Loucy (cell line): Measurements from ENCODE around the gene C8G.

Experiments
- H2AFZ ChIP-seq: fragments of 200-600 bp; sonication (generic); 2 replicates; pipeline ENCODE4 v1.6.0; 2016; ENCODE audit warnings: antibody characterized with exemption, mild to moderate bottlenecking, low read length, moderate library complexity
- H3F3A ChIP-seq: fragments of 200-600 bp; 2 replicates; pipeline ENCODE4 v1.6.0; 2016; ENCODE audit warnings: antibody characterized with exemption, low read depth, mild to moderate bottlenecking
- H3K27me3 ChIP-seq: fragments of 200-600 bp; sonication (generic); 2 replicates; pipeline ENCODE4 v1.6.1; 2014; ENCODE audit warnings: low read length, mild to moderate bottlenecking; ENCODE audit not compliant: insufficient read depth, poor library complexity, severe bottlenecking
- H3K36me3 ChIP-seq: fragments of 200-600 bp; sonication (generic); 2 replicates; pipeline ENCODE4 v1.6.1; 2016; ENCODE audit warnings: low read length; ENCODE audit not compliant: insufficient read depth
- H3K4me1 ChIP-seq: fragments of 200-600 bp; sonication (generic); 2 replicates; pipeline ENCODE4 v1.5.1; 2014; ENCODE audit warnings: low read length, mild to moderate bottlenecking; ENCODE audit not compliant: insufficient read depth, poor library complexity, severe bottlenecking
- H3K4me2 ChIP-seq: fragments of 200-600 bp; sonication (generic); 2 replicates; pipeline ENCODE4 v1.6.0; 2014; ENCODE audit warnings: antibody characterized with exemption, low read length, low read depth, mild to moderate bottlenecking; ENCODE audit not compliant: poor library complexity, severe bottlenecking
- H3K4me3 ChIP-seq: fragments of 200-600 bp; sonication (generic); 2 replicates; pipeline ENCODE4 v1.5.1; 2014; ENCODE audit warnings: low read length, mild to moderate bottlenecking, mixed read lengths; ENCODE audit not compliant: poor library complexity, severe bottlenecking
- H3K79me2 ChIP-seq: fragments of 200-600 bp; sonication (generic); 2 replicates; pipeline ENCODE4 v1.6.1; 2014; ENCODE audit warnings: low read length; ENCODE audit not compliant: insufficient read depth
- H3K9ac ChIP-seq: fragments of 200-600 bp; sonication (generic); 2 replicates; pipeline ENCODE4 v1.6.0; 2014; ENCODE audit warnings: mild to moderate bottlenecking, low read depth, low read length, moderate library complexity; ENCODE audit not compliant: poor library complexity, severe bottlenecking
- H3K9me2 ChIP-seq: fragments of 200-600 bp; sonication (generic); replicated peaks from 2 replicates; pipeline ENCODE4 v1.6.1; 2016; ENCODE audit warnings: low read depth, low read length, mixed read lengths
- H3K9me3 ChIP-seq: fragments of 200-600 bp; sonication (generic); 2 replicates; pipeline ENCODE4 v1.6.1; 2014; ENCODE audit warnings: mild to moderate bottlenecking, antibody characterized with exemption, low read length, low read depth; ENCODE audit not compliant: insufficient read depth
- H4K20me1 ChIP-seq: fragments of 200-600 bp; sonication (generic); 2 replicates; pipeline ENCODE4 v1.6.0; 2014; ENCODE audit warnings: antibody characterized with exemption, low read length, mild to moderate bottlenecking; ENCODE audit not compliant: insufficient read depth, poor library complexity, severe bottlenecking
- EZH2phosphoT487 ChIP-seq: fragments of 200-600 bp; IDR thresholded peaks from 2 replicates; pipeline ENCODE4 v1.6.1; 2018; ENCODE audit warnings: antibody characterized with exemption, mild to moderate bottlenecking, moderate library complexity, borderline replicate concordance
- TF ChIP-seq, protein P1 (sequence below): fragments of 200-600 bp; sonication (generic); conservative IDR thresholded peaks from 2 replicates; pipeline ENCODE4 v1.5.1; 2014; ENCODE audit warnings: mild to moderate bottlenecking, antibody characterized with exemption, low read length

C8G gene

DNA sequence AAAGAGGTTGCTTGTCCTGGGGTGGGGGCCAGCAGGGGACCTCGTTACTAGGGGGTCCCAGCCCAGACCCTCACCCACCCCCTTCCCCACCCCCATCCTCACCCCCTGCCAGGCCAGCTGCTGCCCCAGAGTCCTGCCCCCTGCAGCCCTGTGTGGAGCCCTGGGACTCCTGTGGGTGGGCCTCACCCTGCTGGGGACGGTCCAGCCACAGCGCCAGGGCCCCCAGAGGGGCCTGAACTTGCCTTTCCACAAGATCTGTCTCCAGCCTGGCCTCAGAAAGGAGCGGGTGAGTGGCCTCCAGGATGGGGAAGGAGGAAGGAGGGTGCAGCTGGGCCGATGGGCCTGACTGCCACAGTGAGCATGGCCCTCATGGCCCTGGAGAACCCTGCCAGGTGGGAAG, 24.7 kb downstream of the C8G start:
- H3K9me2 ChIP-seq, result no peaks in the 10 kb centered on the region
- H3K4me3 ChIP-seq, result no peak overlapping the region
- no peak overlapping the region for H2AFZ ChIP-seq
- H3K4me2 ChIP-seq, result no peak overlapping the region
- no peak overlapping the region for H3K9ac ChIP-seq
- no peaks in the 10 kb centered on the region for H3K9me3 ChIP-seq
- TF ChIP-seq, protein P1, sequence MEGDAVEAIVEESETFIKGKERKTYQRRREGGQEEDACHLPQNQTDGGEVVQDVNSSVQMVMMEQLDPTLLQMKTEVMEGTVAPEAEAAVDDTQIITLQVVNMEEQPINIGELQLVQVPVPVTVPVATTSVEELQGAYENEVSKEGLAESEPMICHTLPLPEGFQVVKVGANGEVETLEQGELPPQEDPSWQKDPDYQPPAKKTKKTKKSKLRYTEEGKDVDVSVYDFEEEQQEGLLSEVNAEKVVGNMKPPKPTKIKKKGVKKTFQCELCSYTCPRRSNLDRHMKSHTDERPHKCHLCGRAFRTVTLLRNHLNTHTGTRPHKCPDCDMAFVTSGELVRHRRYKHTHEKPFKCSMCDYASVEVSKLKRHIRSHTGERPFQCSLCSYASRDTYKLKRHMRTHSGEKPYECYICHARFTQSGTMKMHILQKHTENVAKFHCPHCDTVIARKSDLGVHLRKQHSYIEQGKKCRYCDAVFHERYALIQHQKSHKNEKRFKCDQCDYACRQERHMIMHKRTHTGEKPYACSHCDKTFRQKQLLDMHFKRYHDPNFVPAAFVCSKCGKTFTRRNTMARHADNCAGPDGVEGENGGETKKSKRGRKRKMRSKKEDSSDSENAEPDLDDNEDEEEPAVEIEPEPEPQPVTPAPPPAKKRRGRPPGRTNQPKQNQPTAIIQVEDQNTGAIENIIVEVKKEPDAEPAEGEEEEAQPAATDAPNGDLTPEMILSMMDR, result no peak
- TF ChIP-seq EZH2phosphoT487, result no peak
- H3K36me3 ChIP-seq, result no peaks in the 10 kb centered on the region
- H4K20me1 ChIP-seq, result no peaks in the 10 kb centered on the region
- peaks cover 9% of the 10 kb centered on the region for H3K4me1 ChIP-seq
- no peaks in the 10 kb centered on the region for H3F3A ChIP-seq
- no peaks in the 10 kb centered on the region for H3K79me2 ChIP-seq
- no peaks in the 10 kb centered on the region for H3K27me3 ChIP-seq

DNA sequence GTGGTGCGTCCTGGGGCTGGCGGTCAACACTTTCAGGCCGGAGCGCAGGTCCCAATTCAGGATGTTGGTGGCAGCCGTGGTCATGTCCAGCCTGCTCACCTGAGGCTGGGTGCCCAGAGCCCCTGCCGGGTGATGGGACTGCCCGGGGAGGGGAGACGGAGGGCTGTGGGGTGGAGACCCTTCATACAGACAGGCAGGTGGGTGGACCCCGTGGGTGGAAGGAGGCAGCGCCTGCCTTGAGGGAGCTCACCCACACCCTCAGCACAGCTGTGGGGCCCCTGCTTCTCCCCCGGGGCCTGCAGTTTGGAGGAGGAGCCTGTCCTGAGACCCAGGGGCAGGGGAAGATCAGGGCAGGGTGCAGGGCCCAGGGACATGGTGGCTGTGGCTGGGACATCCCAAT, 25.3 kb downstream of the C8G start:
- Histone ChIP-seq H2AFZ (no peak overlapping the region), H3K9me3 (no peaks in the 10 kb centered on the region), H3F3A (no peaks in the 10 kb centered on the region), H3K4me2 (no peak overlapping the region), H3K4me3 (no peak overlapping the region), H3K9ac (no peak overlapping the region), H3K9me2 (no peaks in the 10 kb centered on the region), H3K27me3 (no peaks in the 10 kb centered on the region), H3K4me1 (peaks cover 13% of the 10 kb centered on the region), H4K20me1 (no peaks in the 10 kb centered on the region), H3K79me2 (no peaks in the 10 kb centered on the region), H3K36me3 (no peaks in the 10 kb centered on the region)
- no peak for TF ChIP-seq EZH2phosphoT487
- TF ChIP-seq, protein P1, result no peak

DNA sequence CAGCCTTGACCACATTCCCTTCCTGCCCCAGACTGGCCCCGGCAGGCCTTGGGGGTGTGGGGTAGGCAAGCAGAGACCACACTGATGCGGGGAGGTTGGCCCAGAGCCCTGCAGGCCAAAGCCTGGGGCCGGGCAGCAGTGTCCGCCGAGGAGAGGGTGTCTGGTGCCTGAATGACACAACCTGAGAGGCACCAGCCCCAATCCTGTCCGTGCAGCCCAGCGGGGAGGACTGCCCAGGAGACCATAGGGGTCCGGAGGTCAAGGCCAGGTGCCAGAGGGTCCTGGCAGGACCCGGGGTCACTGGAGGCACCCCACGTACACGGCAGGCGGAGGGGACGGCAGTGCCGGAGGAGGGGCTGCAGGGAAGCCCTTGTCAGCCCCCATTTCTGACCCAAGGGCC, 26.7 kb downstream of the C8G start:
- Histone ChIP-seq H3F3A (no peaks in the 10 kb centered on the region), H3K27me3 (no peaks in the 10 kb centered on the region), H3K9ac (no peak overlapping the region), H3K4me3 (no peak overlapping the region), H3K9me3 (no peaks in the 10 kb centered on the region), H3K4me1 (peaks cover 5% of the 10 kb centered on the region), H2AFZ (no peak overlapping the region), H3K9me2 (no peaks in the 10 kb centered on the region), H3K4me2 (no peak overlapping the region), H3K79me2 (no peaks in the 10 kb centered on the region), H3K36me3 (no peaks in the 10 kb centered on the region), H4K20me1 (no peaks in the 10 kb centered on the region)
- TF ChIP-seq, protein P1, result no peak
- TF ChIP-seq EZH2phosphoT487, result no peak
